ENCODE measurements around the gene NFE2L3.

- no peak for TF ChIP-seq GATA2 (IDR thresholded peaks at IDR 0.05; ENCODE audit: low read depth, low read length)
- no peak for TF ChIP-seq GATA3 (IDR thresholded peaks at IDR 0.05; ENCODE audit: low read depth, low read length)
These were observed 37.7 kb downstream of the NFE2L3 start for GRCh38 chr7:26189697-26190096.

All from SH-SY5Y (cell line).